Left renal pelvis (tissue), 4 donors: ENCODE measurements around the gene ITGAL. TPM values are rescaled to one million over a fixed set of nuclear protein-coding genes. Genes with fewer than 3 reads are reported as not detected.
"Not testable (repeated sequence)": the region's sequence is repeated elsewhere in the genome, so short reads cannot be mapped to it uniquely, and the experiment has no call there.

Experiments
- DNase-seq, 4 donors: peaks; one replicate each; pipeline ENCODE4 v3.0.0-alpha.2; 2013; ENCODE audit warnings: low read depth in 4 of 4, low spot score in 3 of 4
- polyA plus RNA-seq, 4 donors: library from polyadenylated mRNA; unstranded; fragments of 120-200 nt; gene quantifications; one replicate each; pipeline ENCODE4 v1.2.1, GENCODE V29; 2013; ENCODE audit not compliant: insufficient read length in 4 of 4

The ITGAL gene
- polyA plus RNA-seq, result 1 to 10 TPM; 1.4 to 2.5 (median 2.1) TPM

- no peak for DNase-seq
These were observed at the start of gene ITGAL for GRCh38 chr16:30472328-30472942. TSS of gene ITGAL (plus strand) at chr16:30472742. CDS start at chr16:30472838, 96 bp downstream.

GRCh38 chr16:30428055-30428454 is 44.5 kb upstream of the ITGAL start:
- DNase-seq, result no peak

DNA sequence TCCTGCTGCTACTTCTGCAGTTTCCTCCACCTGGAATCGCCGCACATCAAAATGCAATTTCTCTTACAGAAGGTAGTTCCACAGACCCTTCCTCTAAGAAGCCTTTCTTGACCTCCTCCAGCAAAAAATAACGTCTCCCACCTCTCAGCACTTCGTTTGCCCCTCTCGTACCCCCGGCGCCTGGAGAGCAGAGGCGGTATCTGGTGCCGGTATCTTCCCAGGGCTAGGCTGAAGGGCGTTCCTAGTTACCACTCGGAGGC is 43.2 kb upstream of the ITGAL start:
- no peak for DNase-seq

DNA sequence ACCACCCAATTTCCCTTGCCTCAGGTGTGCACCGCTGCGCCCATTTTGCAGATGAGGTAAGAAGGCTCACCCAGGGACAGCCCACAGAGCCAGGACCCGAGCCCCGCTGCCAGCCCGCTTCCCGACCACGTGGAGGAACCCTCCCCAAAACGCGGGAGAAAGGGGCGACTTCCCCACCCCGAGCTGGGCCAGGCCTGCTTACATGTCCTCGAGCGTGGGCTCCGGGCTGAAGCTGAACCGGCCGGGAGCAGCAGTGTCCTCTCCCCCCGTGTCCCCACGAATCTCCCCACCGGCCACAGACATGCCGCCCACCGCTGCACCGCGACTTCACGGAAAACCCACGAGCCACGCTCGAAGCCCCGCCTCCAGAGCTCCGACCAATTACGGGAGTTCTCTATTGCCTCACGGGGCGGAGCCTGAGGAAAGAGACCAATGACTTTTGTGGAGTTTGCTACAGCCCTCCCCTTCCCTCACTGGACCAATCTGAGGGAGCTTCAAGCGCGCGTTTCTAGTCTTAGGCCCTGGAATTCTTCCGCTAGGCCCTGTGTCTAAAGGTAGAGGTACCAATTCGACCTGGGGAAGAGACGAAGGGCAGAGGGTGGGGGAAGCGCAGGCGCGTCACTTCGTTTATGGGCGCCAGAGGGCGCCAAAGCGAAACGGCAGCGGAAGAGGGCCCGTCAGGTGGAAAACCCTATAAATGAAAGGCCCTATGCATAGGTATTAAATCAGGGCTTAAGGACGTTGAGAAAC is 42.7 kb upstream of the ITGAL start, which contains the start of gene DCTPP1:
TSS of gene DCTPP1 (minus strand) at position 353 of the 750 bp plus-strand sequence. CDS start at position 303, 50 bp downstream.
- peak; percentile 93 to 97 (median 94) for DNase-seq

DNA sequence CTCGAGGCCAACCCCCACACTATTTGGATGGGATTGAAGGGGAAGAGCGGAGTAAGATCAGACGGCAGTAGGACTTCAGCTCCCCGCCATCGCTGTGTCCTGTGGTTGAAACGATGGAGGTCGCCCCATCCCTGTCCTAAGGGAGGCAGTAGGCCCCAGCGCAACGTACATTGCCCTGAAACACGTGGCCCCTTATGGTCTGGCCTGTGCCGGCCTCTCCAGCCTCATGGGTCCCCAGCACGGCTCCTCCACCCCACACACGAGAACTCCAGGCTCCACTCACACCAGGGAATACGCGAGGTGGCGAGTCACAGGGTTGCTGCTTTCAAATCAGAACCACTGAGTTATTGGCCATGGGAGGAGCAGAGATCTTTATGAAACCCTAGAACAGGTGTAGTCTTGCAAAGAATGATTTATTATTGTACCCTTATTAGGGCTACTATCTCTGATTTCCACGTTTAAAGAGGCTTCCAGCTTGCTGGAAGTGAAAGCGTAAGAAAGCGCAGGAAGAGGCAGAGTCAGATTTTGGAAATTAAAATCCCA is 42.0 kb upstream of the ITGAL start:
- no peak for DNase-seq

DNA sequence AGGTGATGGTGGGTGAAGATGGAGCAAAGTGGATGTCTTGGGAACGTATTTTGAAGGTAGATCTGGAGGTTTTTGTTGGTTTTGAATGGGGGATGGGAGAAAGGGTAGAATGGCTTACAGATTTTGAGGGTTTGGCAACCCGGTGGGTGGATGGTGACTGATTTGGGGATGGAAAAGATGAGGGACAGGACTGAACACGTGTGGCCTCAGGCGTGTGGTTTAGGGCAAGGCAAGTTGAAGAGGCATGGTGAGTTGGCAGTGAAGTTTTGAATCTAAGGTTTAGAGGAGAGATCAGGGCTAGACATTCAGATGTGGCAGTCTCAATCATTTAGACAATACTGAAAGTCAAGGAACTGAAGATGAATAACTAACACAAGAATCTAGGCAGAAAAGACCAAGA is 37.7 kb upstream of the ITGAL start:
- no peak for DNase-seq

DNA sequence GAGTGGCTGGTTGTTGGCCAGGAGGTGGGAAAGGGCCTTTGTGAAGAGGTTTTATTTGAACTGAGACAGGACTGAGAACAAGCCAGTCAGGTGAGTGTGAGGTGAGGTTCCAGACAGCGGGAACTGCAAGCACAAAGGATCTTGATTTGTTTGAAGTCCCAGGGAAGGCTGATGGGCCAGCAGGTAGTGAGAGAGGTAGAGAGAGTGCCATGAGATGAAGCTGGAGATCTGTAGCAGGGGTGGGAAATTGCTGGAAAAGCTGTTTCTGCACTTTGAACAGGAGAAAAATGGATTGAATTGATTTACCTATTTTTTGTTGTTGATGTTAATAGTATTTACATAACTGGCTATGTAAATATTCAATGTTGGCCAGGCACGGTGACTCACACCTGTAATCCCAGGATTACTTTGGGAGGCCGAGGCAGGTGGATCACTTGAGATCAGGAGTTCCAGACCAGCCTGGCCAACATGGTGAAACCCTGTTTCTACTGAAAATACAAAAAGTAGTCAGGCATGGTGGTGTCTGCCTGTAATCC is 35.0 kb upstream of the ITGAL start:
- no peak for DNase-seq

- DNase-seq, result no peak
These were observed 33.7 kb upstream of the ITGAL start for GRCh38 chr16:30438835-30439234.

DNA sequence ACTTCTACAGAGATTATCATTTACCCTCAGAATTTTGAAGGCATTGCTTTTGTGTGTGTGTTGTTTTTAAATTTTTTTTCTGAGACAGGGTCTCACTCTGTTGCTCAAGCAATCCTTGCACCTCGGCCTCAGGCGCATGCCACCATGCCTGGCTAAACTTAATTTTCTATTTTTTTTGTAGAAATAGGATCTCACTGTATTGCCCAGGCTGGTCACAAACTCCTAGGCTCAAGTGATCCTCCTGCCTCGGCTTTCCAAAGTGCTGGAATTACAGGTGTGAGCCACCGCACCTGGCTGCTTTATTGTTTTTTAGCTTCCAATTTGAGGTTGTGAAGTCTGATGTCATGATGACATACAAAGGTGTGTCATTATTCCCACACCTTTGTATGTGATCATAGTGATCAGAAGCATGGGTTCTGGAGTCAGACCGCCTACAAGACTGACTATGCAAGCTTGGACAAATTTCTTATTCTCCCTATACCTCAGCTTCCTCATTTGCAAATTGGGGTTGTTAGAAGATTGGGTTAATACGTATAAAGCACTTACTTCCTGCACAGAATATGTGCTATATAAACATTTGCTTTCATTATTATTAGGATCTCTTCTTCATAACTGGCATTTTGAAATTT is 32.7 kb upstream of the ITGAL start:
- no peak for DNase-seq

GRCh38 chr16:30443631-30444030 is 28.9 kb upstream of the ITGAL start:
- DNase-seq, result no peak

GRCh38 chr16:30444231-30445148 is 28.1 kb upstream of the ITGAL start:
- no peak for DNase-seq

GRCh38 chr16:30445149-30445407 is 27.5 kb upstream of the ITGAL start:
- DNase-seq, result no peak

- DNase-seq, result peak; percentile 94 to 96 (median 94)
These were observed 26.9 kb upstream of the ITGAL start, which contains the start of gene SEPHS2 for GRCh38 chr16:30445408-30446202. TSS of gene SEPHS2 (minus strand) at chr16:30445874. CDS start at chr16:30445727, 147 bp downstream.

- DNase-seq, result no peak
These were observed 26.3 kb upstream of the ITGAL start for GRCh38 chr16:30446203-30446595.

GRCh38 chr16:30447512-30448226 is 24.9 kb upstream of the ITGAL start:
- peak in 2 of 4 donors; percentile 31 to 43 for DNase-seq

DNA sequence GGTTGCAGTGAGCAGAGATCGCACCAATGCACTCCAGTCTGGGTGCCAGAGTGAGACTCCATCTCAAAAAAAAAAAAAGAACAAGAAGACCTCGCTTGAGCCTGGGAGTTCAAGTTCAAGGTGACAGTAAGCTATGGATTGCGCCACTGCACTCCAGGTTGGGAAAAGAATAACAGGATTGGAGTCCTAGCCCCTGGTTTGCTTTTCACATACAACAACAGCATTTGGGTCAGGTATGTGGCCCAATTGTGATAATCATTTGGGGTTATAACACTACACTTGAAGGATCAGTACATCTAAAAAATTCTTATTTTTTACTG is 23.5 kb upstream of the ITGAL start:
- DNase-seq, result no peak

DNA sequence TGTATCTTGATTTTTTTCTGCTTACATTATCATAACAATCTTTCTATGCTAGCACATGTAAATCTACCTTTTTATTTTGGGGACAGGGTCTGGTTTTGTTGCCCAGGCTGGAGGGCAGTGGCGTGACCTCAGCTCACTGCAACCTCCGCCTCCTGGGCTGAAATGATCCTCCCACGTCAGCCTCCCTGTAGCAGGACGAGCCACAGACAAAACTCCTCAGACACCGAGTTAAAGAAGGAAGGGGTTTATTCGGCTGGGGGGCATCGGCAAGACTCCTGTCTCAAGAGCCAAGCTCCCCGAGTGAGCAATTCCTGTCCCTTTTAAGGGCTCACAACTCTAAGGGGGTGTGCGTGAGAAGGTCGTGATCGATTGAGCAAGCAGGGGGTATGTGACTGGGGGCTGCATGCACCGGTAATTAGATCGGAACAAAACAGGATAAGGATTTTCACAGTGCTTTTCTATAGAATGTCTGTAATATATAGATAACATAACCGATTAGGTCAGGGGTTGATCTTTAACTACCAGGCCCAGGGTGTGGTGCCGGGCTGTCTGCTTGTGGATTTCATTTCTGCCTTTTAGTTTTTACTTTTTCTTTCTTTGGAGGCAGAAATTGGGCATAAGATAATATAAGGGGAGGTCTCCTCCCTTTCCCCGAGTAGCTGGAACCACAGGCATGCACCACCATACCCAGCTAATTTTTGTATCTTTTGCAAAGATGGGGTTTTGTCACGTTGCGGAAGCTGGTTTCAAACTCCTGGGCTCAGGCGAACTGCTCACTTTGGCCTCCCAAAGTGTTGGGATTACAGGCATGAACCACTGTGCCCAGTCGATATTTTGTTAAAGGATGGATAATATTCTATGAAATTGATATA is 19.6 kb upstream of the ITGAL start:
- DNase-seq, result not testable (repeated sequence)

- DNase-seq, result no peak
These were observed 16.2 kb upstream of the ITGAL start for GRCh38 chr16:30456302-30456701.
